ENCODE results near the gene DALRD3. TPM values are rescaled to one million over a fixed set of nuclear protein-coding genes. Genes with fewer than 3 reads are reported as not detected.

Gene DALRD3
- total and polyA plus RNA-seq, 2 of the 8 experiments (the other 6 are each of a cell fraction or from before 2014, with no cell fraction given): 30.4 to 86.5 TPM

- Histone ChIP-seq H3K23ac (ENCODE audit: insufficient read length) (no peak overlapping the region), H3K79me1 (ENCODE audit: low read depth, low read length) (peaks cover 3% of the 10 kb centered on the region), H2BK12ac (ENCODE audit: low read depth, low read length) (no peak overlapping the region), H3K9me3 (ENCODE audit: insufficient read depth in 2 of 2, low read depth in 1 of 2, low read length in 1 of 2) (no peaks in the 10 kb centered on the region), H3K36me3 (ENCODE audit: control insufficient read depth in 2 of 4, insufficient read depth in 4 of 4, low read length in 3 of 4) (peaks cover 0 to 3% (median 0%) of the 10 kb centered on the region in 4 experiments; a peak in 2 of 8 replicates), H4K8ac (ENCODE audit: extremely low read depth, insufficient read depth, low read length) (no peak overlapping the region), H3K18ac (ENCODE audit: extremely low read depth, low read length) (no peak overlapping the region), H2AFZ (ENCODE audit: low read length) (no peak overlapping the region), H4K5ac (ENCODE audit: insufficient read length, low read depth, low read length) (no peak overlapping the region), H3K14ac (ENCODE audit: insufficient read length) (no peak overlapping the region), H3K4me2 (ENCODE audit: insufficient read depth in 1 of 2, low read depth in 2 of 2, low read length in 2 of 2) (no peak overlapping the region), H3K79me2 (ENCODE audit: control insufficient read depth in 1 of 2, insufficient read depth in 2 of 2, low read length in 2 of 2) (peaks cover 0 to 6% of the 10 kb centered on the region in 2 experiments; a peak in 2 of 4 replicates), H4K20me1 (replicated peaks in 1 of 2; ENCODE audit: control insufficient read depth in 1 of 2, insufficient read depth in 2 of 2, low read length in 2 of 2) (peaks cover 0 to 4% of the 10 kb centered on the region in 2 experiments), H2AK5ac (ENCODE audit: low read depth, low read length) (no peak overlapping the region), H3K4me3 (ENCODE audit: extremely low read depth in 1 of 4, insufficient read depth in 2 of 4, low read depth in 3 of 4, low read length in 4 of 4) (no peak overlapping the region), H4K91ac (replicated peaks; ENCODE audit: insufficient read length, low read length) (no peak overlapping the region), H3K4ac (replicated peaks; ENCODE audit: insufficient read length, low read depth, low read length) (no peak overlapping the region), H2BK15ac (ENCODE audit: low read length) (no peak overlapping the region), H3K4me1 (replicated peaks in 1 of 4; ENCODE audit: control insufficient read depth in 3 of 4, insufficient read depth in 4 of 4, low read length in 3 of 4) (peaks cover 2 to 17% (median 8%) of the 10 kb centered on the region in 4 experiments; a peak in 6 of 7 replicates), H3K23me2 (ENCODE audit: low read depth, low read length) (no peaks in the 10 kb centered on the region), H2BK5ac (ENCODE audit: low read depth, low read length) (no peak overlapping the region), H3K9ac (replicated peaks in 1 of 4; ENCODE audit: extremely low read depth in 1 of 4, low read depth in 3 of 4, low read length in 3 of 4) (no peak overlapping the region), H2BK20ac (ENCODE audit: low read length) (no peak overlapping the region), H2BK120ac (replicated peaks; ENCODE audit: low read depth, low read length) (no peak overlapping the region), H3K27me3 (replicated peaks in 1 of 4; ENCODE audit: control insufficient read depth in 3 of 4, extremely low read depth in 1 of 4, insufficient read depth in 3 of 4, low read length in 3 of 4) (no peaks in the 10 kb centered on the region), H3K27ac (ENCODE audit: low read depth, low read length) (no peak overlapping the region), H3K56ac (replicated peaks; ENCODE audit: insufficient read length, low read depth, low read length) (no peak overlapping the region)
- CTCF ChIA-PET (ENCODE audit: partially characterized antibody): interaction anchor here (0.9 to 19.9 kb wide), 6 partner anchors 8 to 260 kb away, joined by 3 to 467 read pairs (median 4); partner anchors contain the start of genes DALRD3, NDUFAF3, PRKAR2A and WDR6
- POLR2A ChIA-PET (ENCODE audit: partially characterized antibody): interaction anchor here (0.6 to 38.8 kb wide), 6 partner anchors 6 to 123 kb away, joined by 3 to 1518 read pairs (median 4); partner anchors contain the start of genes DALRD3, IMPDH2, NDUFAF3 and P4HTM
- FAIRE-seq: no peak
- DNase-seq (ENCODE audit: low read depth in 1 of 2, low spot score in 2 of 2): no peak
- 85% methylated on average over 8 of the region's 8 CpGs; no CpG with 5 or more reads in 1 of the 2 experiments for WGBS, 2 experiments (ENCODE audit: extremely low coverage in 1 of 2, insufficient coverage in 1 of 2, insufficient read length in 1 of 2, insufficient replicate concordance in 2 of 2, low coverage in 1 of 2, low lambda C conversion rate in 2 of 2, missing lambda C conversion rate in 1 of 2)
- TF ChIP-seq SP4 (IDR thresholded peaks at IDR 0.05; ENCODE audit: low read length) (no peak), SP2 (IDR thresholded peaks at IDR 0.05; ENCODE audit: low read length) (no peak), BRCA1 (IDR thresholded peaks at IDR 0.05; ENCODE audit: low read depth, low read length) (no peak), TEAD4 (IDR thresholded peaks at IDR 0.05; ENCODE audit: low read depth, low read length) (no peak), CTBP2 (IDR thresholded peaks at IDR 0.05; ENCODE audit: borderline replicate concordance, insufficient read depth, insufficient read length, low read length) (no peak), CHD1 (IDR thresholded peaks at IDR 0.05; ENCODE audit: low read depth, low read length) (no peak), E2F6 (IDR thresholded peaks at IDR 0.05) (no peak), JUND (IDR thresholded peaks at IDR 0.05; ENCODE audit: low read length) (no peak), CBX5 (IDR thresholded peaks at IDR 0.05; ENCODE audit: low read depth, low read length) (no peak), ATF2 (IDR thresholded peaks at IDR 0.05; ENCODE audit: low read length) (no peak), TCF12 (IDR thresholded peaks at IDR 0.05; ENCODE audit: low read depth, low read length) (no peak), ZNF274 (IDR thresholded peaks at IDR 0.05; ENCODE audit: borderline replicate concordance, extremely low read depth, low read length) (no peak)
These were observed 21.7 kb downstream of the DALRD3 start for GRCh38 chr3:48996640-48997039.
